GM18909 (cell line): ENCODE data around the gene ABCB1.
A peak's percentile ranks its signal among the peaks of the same experiment; 100 is the strongest.

Experiments used
- ATAC-seq: cut with Tn5 transposase; IDR thresholded peaks from one replicate; pipeline ENCODE4 v1.9.1; 2021; ENCODE audit warnings: mild to moderate bottlenecking; ENCODE audit not compliant: unreplicated experiment, poor library complexity

Gene ABCB1

GRCh38 chr7:87517891-87518290, 82.8 kb downstream of the ABCB1 start:
- no peak for ATAC-seq

- no peak for ATAC-seq
These were observed 83.4 kb downstream of the ABCB1 start for GRCh38 chr7:87517136-87517815.

GRCh38 chr7:87513735-87514335, 86.8 kb downstream of the ABCB1 start:
- no peak for ATAC-seq

DNA sequence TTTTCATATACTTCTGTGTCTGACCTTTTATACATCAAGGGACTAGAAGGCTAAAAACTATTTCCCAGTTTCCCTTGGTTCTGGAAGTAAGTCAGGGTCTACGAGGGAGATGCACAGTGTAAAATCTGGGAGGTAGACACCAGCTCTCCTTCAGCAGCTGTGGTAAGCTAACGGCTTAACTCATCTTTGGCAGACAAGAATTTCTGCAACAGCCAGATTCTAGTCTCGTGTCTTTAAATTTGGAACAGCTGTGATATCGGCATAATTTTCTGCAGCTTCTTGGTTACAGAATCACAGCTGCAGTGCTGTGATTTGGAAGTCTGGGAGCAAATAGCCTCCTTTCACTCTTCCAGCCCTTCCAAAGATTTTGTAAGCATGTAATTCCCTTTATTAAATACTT, 87.8 kb downstream of the ABCB1 start:
- no peak for ATAC-seq

GRCh38 chr7:87511510-87511909, 89.2 kb downstream of the ABCB1 start:
- ATAC-seq = no peak

GRCh38 chr7:87510411-87510875, 90.2 kb downstream of the ABCB1 start:
- no peak for ATAC-seq

- ATAC-seq = no peak
These were observed 93.2 kb downstream of the ABCB1 start for GRCh38 chr7:87507446-87507845.

GRCh38 chr7:87506246-87507180, 94.2 kb downstream of the ABCB1 start:
- ATAC-seq = no peak

- peak; percentile 52 for ATAC-seq
These were observed 95.0 kb downstream of the ABCB1 start for GRCh38 chr7:87505557-87506245.

- no peak for ATAC-seq
These were observed 95.6 kb downstream of the ABCB1 start for GRCh38 chr7:87505122-87505521.

DNA sequence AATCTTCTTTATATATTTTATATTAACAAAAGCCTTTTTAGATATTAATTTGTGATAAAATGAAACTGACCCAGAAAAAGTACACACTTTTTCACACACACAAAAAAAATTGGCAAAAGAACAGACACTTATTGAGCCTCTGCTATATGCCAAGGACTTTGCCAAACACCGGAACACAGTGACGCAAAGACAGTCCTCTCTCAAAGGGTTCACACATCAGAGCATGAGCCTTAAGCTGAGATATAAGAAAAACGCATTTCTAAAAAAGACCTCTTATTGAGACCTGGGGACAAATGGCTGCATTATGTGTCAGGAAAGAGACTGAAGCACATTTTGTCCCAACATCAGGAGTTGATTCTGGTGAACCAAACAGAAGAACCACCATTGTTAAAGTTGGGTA, 101.2 kb downstream of the ABCB1 start:
- no peak for ATAC-seq

GRCh38 chr7:87498893-87499292, 101.8 kb downstream of the ABCB1 start:
- no peak for ATAC-seq

DNA sequence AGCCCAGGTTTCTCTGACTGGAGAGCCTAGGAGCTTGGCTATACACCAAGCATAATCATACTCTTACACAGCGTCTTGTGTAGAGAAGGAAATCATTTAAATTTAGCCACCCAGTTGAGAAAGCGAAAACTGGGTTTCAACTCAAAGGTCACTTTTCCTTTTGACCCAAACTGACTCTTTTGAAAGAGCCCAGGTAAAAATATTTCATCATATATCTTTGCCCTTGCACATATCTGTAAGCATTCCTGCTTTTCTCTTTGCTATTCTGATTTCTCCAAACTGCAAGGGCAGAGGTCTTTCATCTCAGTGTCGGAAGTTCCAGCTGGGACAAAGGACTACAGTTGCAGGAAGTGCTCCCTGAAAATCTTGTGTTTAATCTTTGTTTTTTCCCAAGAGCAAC, 103.2 kb downstream of the ABCB1 start:
- no peak for ATAC-seq

DNA sequence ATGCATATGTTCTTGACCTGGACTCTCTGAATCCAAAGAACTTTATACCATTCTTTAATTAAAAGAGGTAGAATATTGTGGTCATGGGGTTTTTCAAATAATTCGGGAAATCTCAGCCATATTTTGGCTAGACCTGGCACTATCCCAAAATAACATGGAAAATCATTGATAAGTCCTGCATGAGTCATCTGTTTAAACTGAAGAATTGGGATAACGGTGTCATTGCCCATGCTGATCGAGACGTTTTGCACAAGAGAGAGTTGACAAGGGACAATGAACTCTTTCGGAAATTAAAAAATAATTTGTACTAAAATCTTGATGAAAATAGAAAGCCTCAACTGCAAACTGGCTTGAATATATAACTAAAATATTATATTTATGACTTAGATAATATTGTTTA, 105.3 kb downstream of the ABCB1 start:
- ATAC-seq = no peak

DNA sequence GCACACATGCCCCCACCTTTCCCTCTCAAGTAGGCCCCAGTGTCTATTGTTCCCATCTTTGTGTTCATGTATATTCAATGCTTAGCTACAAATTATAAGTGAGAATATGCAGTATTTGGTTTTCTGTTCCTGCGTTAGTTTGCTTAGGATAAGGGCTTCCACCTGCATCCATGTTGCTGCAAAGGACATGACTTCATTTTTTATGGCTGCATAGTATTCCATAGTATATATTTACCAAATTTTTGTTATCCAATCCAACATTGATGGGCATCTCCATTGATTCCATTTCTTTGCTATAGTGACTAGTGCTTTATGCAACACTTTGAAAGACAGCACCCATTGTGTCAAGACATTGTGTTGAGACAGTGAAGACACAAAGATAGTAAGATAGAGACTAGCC, 106.2 kb downstream of the ABCB1 start:
- no peak for ATAC-seq

GRCh38 chr7:87483131-87483530, 117.6 kb downstream of the ABCB1 start:
- ATAC-seq = no peak

- ATAC-seq = no peak
These were observed 118.6 kb downstream of the ABCB1 start for GRCh38 chr7:87482115-87482514.

DNA sequence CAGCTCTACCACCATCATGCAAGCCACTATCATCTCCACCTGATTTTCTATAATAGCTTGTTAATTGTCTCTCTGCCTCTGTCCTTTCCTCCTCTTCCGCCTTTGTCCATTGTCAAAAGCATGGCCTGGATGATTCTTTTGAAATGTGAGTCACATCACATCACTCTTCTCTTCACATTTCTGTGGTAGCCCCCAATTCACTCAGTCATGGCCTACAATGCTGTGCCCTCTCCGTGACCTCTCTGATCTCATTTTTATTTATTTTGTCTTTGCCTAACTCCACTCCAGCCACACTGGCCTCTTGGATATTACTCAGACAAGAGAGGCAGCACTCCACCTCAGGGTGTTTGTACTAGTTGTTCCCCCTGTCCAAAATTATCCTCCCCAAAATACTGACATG, 120.3 kb downstream of the ABCB1 start:
- no peak for ATAC-seq

DNA sequence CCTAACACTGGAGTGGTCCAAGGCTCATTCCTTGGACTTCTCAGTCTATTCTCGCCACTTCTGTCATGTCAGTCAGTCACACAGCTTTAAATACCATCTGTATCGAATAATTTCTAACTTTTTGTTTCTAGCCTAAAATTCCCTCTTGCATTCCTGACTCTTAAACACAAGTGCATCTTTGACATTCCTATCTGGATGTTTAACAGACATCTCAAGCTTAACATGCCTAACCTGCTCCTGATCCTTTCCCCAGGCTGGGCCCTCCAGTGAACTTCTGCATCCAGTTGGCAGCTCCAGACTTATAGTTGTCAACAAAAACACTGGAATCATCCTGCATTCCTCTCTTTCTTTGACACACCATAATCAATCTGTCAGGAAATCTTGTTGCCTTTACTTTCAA, 120.7 kb downstream of the ABCB1 start:
- no peak for ATAC-seq

GRCh38 chr7:87476179-87476557, 124.5 kb downstream of the ABCB1 start:
- no peak for ATAC-seq
